HG03066 (cell line): ENCODE measurements around the gene DPP6.
"Not testable (repeated sequence)": the region's sequence is repeated elsewhere in the genome, so short reads cannot be mapped to it uniquely, and the experiment has no call there.

Experiments
- ATAC-seq: cut with Tn5 transposase; IDR thresholded peaks from one replicate; pipeline ENCODE4 v1.9.1; 2021; ENCODE audit warnings: low read depth; ENCODE audit not compliant: unreplicated experiment

Gene DPP6

GRCh38 chr7:154913638-154914307, 861.6 kb downstream of the DPP6 start:
- ATAC-seq = peak; percentile 94

GRCh38 chr7:154914308-154914995, 862.3 kb downstream of the DPP6 start:
- no peak for ATAC-seq

DNA sequence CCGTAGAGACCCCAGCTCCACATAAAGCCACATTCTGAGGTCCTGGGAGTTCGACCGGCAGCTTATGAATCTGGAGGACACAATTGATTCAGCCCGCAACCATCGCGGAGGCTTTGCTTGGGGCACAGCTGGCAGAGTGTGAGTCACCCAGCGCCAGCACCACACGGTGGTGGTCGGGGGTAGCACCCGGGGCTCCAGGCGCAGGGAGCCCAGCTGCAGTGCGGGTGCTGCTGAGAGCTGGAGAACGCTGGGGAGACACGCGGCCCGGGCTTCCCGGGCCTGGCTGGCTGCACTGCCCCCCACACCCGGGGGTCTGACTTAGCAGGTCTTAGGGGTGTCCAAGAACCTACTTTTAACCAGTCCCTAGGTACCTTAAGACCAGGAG, 862.8 kb downstream of the DPP6 start:
- no peak for ATAC-seq

GRCh38 chr7:154915600-154915999, 863.4 kb downstream of the DPP6 start:
- ATAC-seq = no peak

GRCh38 chr7:154916381-154916780, 864.2 kb downstream of the DPP6 start:
- no peak for ATAC-seq

- ATAC-seq = no peak
These were observed 864.9 kb downstream of the DPP6 start for GRCh38 chr7:154916856-154917807.

- no peak for ATAC-seq
These were observed 865.6 kb downstream of the DPP6 start for GRCh38 chr7:154917808-154918160.

DNA sequence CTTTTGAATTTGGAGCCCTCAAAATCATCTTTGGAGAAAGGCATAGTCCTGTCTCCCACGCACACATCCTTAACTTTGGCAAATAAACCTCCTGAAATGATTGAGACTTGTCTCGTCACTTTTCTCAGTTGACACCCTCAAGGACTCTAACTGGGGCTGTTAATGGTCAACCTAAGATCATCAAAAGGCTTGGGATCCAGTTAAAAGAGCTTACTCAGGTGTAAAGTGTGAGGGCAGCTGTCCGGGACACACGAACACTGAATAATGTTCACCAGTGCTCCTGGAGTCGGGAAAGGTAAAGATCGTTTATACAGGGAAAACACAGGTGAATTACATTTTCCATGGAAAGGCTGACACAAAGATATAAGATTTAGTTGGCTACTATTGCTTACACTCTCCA, 866.1 kb downstream of the DPP6 start:
- ATAC-seq = no peak

- no peak for ATAC-seq
These were observed 866.5 kb downstream of the DPP6 start for GRCh38 chr7:154918741-154919140.

- ATAC-seq = no peak
These were observed 867.4 kb downstream of the DPP6 start for GRCh38 chr7:154919344-154920225.

GRCh38 chr7:154922472-154922871, 870.3 kb downstream of the DPP6 start:
- not testable (repeated sequence) for ATAC-seq

- ATAC-seq = peak; percentile 61
These were observed 875.5 kb downstream of the DPP6 start for GRCh38 chr7:154927624-154928125.

- peak; percentile 81 for ATAC-seq
These were observed 876.2 kb downstream of the DPP6 start for GRCh38 chr7:154928136-154929005.

DNA sequence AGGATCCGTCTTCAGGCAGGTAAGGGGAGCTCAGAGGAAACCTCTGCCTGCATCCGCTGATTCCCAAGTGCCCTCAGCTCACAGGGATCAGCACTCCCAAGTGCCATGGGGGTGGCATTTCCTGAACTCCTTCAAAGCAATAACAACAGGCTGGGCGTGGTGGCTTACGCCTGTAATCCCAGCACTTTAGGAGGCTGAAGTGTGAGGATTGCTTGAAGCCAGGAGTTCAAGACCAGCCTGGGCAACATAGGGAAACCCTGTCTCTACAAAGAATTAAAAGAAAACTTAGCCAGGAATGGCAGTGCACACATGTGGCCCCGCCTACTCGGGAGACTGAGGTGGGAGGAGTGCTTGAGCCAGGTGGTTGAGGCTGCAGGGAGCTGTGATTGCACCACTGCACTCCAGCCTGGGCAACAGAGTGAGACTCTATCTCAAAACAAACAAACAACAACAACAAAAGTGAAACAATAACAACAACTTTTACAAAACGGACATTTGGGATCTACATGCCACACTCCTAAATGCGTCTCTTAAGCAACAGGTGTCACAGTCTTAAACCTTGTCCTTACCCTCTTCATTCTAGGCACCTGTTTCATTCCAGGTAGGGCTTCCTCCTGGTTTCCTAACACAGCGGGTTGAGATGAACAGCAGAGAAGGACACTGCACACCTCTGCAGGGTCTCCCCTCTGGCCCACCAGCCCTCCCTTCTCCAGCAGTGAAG, 877.0 kb downstream of the DPP6 start:
- no peak for ATAC-seq

DNA sequence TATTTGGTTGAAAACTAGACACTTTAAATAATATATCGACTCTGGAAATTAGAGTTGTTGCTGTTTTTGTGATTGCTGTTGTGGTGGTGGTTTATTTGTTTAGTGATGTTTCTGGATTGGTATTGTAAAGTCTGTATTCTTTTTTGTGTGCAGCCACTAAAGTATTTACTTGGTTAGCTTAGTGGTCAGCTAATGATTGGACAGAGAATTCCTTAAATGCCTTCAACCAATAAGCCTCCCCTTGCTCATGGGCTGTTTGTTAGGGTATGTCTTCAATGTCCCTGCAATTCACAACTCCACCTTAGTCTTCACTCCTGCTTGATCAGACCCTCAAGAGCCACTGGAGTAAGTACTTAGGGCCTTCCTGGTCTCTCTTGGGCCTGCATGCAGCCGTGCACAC, 879.7 kb downstream of the DPP6 start:
- ATAC-seq = no peak

- not testable (repeated sequence) for ATAC-seq
These were observed 882.3 kb downstream of the DPP6 start for GRCh38 chr7:154934353-154934952.

DNA sequence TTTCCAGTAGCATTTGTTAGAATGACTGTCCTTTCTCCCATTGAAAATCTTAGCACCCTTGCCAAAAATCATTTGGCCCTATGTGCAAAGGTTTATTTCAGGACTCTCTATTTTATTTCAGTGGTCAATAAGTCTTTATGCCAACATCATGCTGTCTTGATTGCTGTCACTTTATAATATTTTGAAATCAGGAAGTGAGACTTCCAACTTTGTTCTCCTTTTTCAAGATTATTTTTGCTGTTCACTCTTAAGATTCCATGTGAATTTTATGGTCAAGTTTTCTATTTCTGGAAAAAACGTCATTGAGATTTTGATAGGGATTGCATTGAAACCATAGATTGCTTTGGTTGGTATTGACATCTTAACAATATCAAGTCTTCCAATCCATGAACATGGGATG, 885.6 kb downstream of the DPP6 start:
- no peak for ATAC-seq

DNA sequence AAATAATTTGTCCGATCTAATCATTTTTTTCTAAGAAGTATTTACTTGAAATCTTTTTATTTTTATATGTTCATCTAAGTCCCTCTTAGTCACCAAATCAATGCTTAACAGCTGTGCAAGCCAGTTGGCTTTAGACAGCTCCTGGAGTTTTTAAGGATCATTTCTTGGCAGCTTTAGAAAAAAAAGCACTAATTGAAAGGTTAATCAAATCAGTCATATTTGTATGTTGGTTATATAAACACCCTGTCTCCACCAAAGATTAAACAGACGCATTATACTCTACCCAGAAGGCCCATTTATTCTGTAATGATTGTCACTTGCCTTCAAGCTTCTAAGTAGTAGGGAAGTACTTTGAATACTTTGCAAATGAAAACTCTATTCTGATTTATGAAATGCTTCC, 890.5 kb downstream of the DPP6 start:
- no peak for ATAC-seq
